SK-N-SH treated with all-trans-retinoic acid at 6 μM for 48 hours (cell line): ENCODE results near the gene CDX2.

Experiments
- ATAC-seq: fragments of 200-7000 bp; cut with Tn5 transposase; 3 replicates; pipeline ENCODE4 v1.9.1; 2020; ENCODE audit warnings: mild to moderate bottlenecking, moderate library complexity
- ARNTL ChIP-seq: fragments of 450-650 bp; formaldehyde crosslinking; IDR thresholded peaks from 2 replicates; pipeline ENCODE4 v1.5.0; 2020; ENCODE audit warnings: low read depth, mild to moderate bottlenecking, moderate library complexity, borderline replicate concordance
- BACH2 ChIP-seq: fragments of 250-450 bp; sonication (Bioruptor Pico); IDR thresholded peaks from 2 replicates; pipeline ENCODE4 v1.9.0; 2021; ENCODE audit warnings: mild to moderate bottlenecking, borderline replicate concordance
- CSDC2 ChIP-seq: fragments of 250-450 bp; sonication (Bioruptor Pico); IDR thresholded peaks from 2 replicates; pipeline ENCODE4 v1.5.0; 2020; ENCODE audit warnings: mild to moderate bottlenecking, moderate library complexity
- ESRRG ChIP-seq: fragments of 250-450 bp; sonication (Bioruptor Pico); IDR thresholded peaks from 2 replicates; pipeline ENCODE4 v1.6.1; 2021; ENCODE audit warnings: mild to moderate bottlenecking
- ISL1 ChIP-seq: fragments of 250-450 bp; sonication (Bioruptor Pico); IDR thresholded peaks from 2 replicates; pipeline ENCODE4 v2.1.2; 2022; ENCODE audit warnings: mild to moderate bottlenecking, moderate library complexity
- OSR1 ChIP-seq: fragments of 250-450 bp; sonication (Bioruptor Pico); IDR thresholded peaks from 2 replicates; pipeline ENCODE4 v1.8.0; 2022; ENCODE audit warnings: moderate library complexity, mild to moderate bottlenecking, inconsistent platforms
- PPARA ChIP-seq: fragments of 250-450 bp; sonication (Bioruptor Pico); IDR thresholded peaks from 2 replicates; pipeline ENCODE4 v1.5.0; 2020; ENCODE audit warnings: mild to moderate bottlenecking, borderline replicate concordance
- RARB ChIP-seq: fragments of 250-450 bp; sonication (Bioruptor Pico); IDR thresholded peaks from 2 replicates; pipeline ENCODE4 v1.8.0; 2021; ENCODE audit warnings: mild to moderate bottlenecking, moderate library complexity
- SNAI2 ChIP-seq: fragments of 250-450 bp; sonication (Bioruptor Pico); IDR thresholded peaks from 2 replicates; pipeline ENCODE4 v1.5.0; 2020; ENCODE audit warnings: mild to moderate bottlenecking, moderate library complexity
- TCF4 ChIP-seq: fragments of 250-450 bp; sonication (Bioruptor Pico); IDR thresholded peaks from 2 replicates; pipeline ENCODE4 v1.8.0; 2021; ENCODE audit warnings: mild to moderate bottlenecking, moderate library complexity, borderline replicate concordance
- TOX ChIP-seq: fragments of 250-450 bp; sonication (Bioruptor Pico); IDR thresholded peaks from 2 replicates; pipeline ENCODE4 v1.8.0; 2021; ENCODE audit warnings: mild to moderate bottlenecking, moderate library complexity, borderline replicate concordance
- ZC3H10 ChIP-seq: fragments of 250-450 bp; sonication (Bioruptor Pico); IDR thresholded peaks from 2 replicates; pipeline ENCODE4 v1.5.1; 2021; ENCODE audit warnings: mild to moderate bottlenecking, moderate library complexity
- ZFP3 ChIP-seq: fragments of 250-450 bp; sonication (Bioruptor Pico); IDR thresholded peaks from 2 replicates; pipeline ENCODE4 v1.5.0; 2020; ENCODE audit warnings: mild to moderate bottlenecking, moderate library complexity
- ZFP30 ChIP-seq: fragments of 450-650 bp; formaldehyde crosslinking; IDR thresholded peaks from 2 replicates; pipeline ENCODE4 v1.5.0; 2022; ENCODE audit warnings: mild to moderate bottlenecking, moderate library complexity
- ZNF565 ChIP-seq: fragments of 450-650 bp; formaldehyde crosslinking; conservative IDR thresholded peaks from 2 replicates; pipeline ENCODE4 v1.5.0; 2020; ENCODE audit warnings: low read depth, mild to moderate bottlenecking, moderate library complexity
- ZNF70 ChIP-seq: fragments of 450-650 bp; formaldehyde crosslinking; IDR thresholded peaks from 2 replicates; pipeline ENCODE4 v1.5.0; 2020; ENCODE audit warnings: mild to moderate bottlenecking, moderate library complexity
- ZNF8 ChIP-seq: fragments of 450-650 bp; formaldehyde crosslinking; IDR thresholded peaks from 2 replicates; pipeline ENCODE4 v1.5.0; 2020; ENCODE audit warnings: mild to moderate bottlenecking, moderate library complexity
- TF ChIP-seq, protein P1 (sequence below): fragments of 250-450 bp; sonication (Bioruptor Pico); IDR thresholded peaks from 2 replicates; pipeline ENCODE4 v1.5.1; 2021; ENCODE audit warnings: mild to moderate bottlenecking, moderate library complexity
- TF ChIP-seq, protein P2 (sequence below): fragments of 250-450 bp; sonication (Bioruptor Pico); IDR thresholded peaks from 2 replicates; pipeline ENCODE4 v1.8.0; 2020; ENCODE audit warnings: mild to moderate bottlenecking, moderate library complexity, borderline replicate concordance
- TF ChIP-seq, protein P3 (sequence below): fragments of 250-450 bp; sonication (Bioruptor Pico); IDR thresholded peaks from 2 replicates; pipeline ENCODE4 v1.5.0; 2020; ENCODE audit warnings: mild to moderate bottlenecking, moderate library complexity
- TF ChIP-seq, protein P4 (sequence below): fragments of 250-450 bp; sonication (Bioruptor Pico); IDR thresholded peaks from 2 replicates; pipeline ENCODE4 v1.5.1; 2020; ENCODE audit warnings: low read depth, mild to moderate bottlenecking, moderate library complexity

The CDX2 gene

DNA sequence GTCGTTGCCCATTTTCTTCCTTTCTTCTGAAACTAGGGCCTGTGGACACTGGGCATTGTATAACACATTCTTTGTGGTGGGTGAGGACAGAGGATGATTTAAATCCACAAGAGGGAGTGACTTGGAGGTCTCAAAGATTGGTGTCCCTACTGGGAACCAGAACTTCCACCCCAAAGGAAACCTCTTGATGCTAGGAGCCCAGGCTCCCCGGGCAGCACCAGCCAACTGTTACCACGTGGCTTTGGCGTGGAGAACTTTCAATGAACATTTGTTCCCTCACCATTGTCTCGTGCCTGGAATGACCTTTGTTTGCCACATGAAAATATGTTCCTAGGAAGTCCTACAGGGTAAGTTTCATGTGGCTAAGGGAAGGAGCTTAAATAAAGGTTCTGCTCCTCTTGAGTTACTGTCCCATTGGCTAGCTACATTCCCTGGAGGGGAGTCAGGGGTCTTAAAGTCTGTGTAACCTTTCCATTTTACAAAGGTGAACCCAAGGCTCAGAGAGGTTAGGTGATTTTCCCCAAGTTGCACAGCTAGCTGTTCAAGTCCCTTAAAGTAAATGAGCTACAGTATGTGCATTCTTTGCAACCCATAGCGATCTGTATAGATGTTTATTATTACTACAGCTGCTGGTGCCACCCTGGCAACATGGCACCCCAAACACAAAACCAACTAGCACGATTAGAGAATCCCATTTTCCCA is 5.0 kb upstream of the CDX2 start:
- ATAC-seq, result no peak
- no peak for TF ChIP-seq BACH2
- TF ChIP-seq, protein P1, sequence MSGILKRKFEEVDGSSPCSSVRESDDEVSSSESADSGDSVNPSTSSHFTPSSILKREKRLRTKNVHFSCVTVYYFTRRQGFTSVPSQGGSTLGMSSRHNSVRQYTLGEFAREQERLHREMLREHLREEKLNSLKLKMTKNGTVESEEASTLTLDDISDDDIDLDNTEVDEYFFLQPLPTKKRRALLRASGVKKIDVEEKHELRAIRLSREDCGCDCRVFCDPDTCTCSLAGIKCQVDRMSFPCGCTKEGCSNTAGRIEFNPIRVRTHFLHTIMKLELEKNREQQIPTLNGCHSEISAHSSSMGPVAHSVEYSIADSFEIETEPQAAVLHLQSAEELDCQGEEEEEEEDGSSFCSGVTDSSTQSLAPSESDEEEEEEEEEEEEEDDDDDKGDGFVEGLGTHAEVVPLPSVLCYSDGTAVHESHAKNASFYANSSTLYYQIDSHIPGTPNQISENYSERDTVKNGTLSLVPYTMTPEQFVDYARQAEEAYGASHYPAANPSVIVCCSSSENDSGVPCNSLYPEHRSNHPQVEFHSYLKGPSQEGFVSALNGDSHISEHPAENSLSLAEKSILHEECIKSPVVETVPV (CRISPR knock-in tag), result no peak
- TF ChIP-seq PPARA, result no peak
- TF ChIP-seq, protein P2, sequence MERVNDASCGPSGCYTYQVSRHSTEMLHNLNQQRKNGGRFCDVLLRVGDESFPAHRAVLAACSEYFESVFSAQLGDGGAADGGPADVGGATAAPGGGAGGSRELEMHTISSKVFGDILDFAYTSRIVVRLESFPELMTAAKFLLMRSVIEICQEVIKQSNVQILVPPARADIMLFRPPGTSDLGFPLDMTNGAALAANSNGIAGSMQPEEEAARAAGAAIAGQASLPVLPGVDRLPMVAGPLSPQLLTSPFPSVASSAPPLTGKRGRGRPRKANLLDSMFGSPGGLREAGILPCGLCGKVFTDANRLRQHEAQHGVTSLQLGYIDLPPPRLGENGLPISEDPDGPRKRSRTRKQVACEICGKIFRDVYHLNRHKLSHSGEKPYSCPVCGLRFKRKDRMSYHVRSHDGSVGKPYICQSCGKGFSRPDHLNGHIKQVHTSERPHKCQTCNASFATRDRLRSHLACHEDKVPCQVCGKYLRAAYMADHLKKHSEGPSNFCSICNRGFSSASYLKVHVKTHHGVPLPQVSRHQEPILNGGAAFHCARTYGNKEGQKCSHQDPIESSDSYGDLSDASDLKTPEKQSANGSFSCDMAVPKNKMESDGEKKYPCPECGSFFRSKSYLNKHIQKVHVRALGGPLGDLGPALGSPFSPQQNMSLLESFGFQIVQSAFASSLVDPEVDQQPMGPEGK, result no peak
- TF ChIP-seq ZNF565, result no peak
- TF ChIP-seq ZNF70 (CRISPR knock-in tag), result no peak
- TF ChIP-seq, protein P3, sequence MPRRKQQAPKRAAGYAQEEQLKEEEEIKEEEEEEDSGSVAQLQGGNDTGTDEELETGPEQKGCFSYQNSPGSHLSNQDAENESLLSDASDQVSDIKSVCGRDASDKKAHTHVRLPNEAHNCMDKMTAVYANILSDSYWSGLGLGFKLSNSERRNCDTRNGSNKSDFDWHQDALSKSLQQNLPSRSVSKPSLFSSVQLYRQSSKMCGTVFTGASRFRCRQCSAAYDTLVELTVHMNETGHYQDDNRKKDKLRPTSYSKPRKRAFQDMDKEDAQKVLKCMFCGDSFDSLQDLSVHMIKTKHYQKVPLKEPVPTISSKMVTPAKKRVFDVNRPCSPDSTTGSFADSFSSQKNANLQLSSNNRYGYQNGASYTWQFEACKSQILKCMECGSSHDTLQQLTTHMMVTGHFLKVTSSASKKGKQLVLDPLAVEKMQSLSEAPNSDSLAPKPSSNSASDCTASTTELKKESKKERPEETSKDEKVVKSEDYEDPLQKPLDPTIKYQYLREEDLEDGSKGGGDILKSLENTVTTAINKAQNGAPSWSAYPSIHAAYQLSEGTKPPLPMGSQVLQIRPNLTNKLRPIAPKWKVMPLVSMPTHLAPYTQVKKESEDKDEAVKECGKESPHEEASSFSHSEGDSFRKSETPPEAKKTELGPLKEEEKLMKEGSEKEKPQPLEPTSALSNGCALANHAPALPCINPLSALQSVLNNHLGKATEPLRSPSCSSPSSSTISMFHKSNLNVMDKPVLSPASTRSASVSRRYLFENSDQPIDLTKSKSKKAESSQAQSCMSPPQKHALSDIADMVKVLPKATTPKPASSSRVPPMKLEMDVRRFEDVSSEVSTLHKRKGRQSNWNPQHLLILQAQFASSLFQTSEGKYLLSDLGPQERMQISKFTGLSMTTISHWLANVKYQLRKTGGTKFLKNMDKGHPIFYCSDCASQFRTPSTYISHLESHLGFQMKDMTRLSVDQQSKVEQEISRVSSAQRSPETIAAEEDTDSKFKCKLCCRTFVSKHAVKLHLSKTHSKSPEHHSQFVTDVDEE (CRISPR knock-in tag), result no peak
- TF ChIP-seq CSDC2 (CRISPR knock-in tag), result no peak
- no peak for TF ChIP-seq TCF4 (CRISPR knock-in tag)
- no peak for TF ChIP-seq TOX
- TF ChIP-seq SNAI2, result no peak
- no peak for TF ChIP-seq ESRRG (CRISPR knock-in tag)
- TF ChIP-seq, protein P4, sequence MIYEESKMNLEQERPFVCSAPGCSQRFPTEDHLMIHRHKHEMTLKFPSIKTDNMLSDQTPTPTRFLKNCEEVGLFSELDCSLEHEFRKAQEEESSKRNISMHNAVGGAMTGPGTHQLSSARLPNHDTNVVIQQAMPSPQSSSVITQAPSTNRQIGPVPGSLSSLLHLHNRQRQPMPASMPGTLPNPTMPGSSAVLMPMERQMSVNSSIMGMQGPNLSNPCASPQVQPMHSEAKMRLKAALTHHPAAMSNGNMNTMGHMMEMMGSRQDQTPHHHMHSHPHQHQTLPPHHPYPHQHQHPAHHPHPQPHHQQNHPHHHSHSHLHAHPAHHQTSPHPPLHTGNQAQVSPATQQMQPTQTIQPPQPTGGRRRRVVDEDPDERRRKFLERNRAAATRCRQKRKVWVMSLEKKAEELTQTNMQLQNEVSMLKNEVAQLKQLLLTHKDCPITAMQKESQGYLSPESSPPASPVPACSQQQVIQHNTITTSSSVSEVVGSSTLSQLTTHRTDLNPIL (CRISPR knock-in tag), result no peak
- TF ChIP-seq ARNTL (CRISPR knock-in tag), result no peak
- no peak for TF ChIP-seq OSR1 (CRISPR knock-in tag)
- no peak for TF ChIP-seq ZNF8 (CRISPR knock-in tag)

DNA sequence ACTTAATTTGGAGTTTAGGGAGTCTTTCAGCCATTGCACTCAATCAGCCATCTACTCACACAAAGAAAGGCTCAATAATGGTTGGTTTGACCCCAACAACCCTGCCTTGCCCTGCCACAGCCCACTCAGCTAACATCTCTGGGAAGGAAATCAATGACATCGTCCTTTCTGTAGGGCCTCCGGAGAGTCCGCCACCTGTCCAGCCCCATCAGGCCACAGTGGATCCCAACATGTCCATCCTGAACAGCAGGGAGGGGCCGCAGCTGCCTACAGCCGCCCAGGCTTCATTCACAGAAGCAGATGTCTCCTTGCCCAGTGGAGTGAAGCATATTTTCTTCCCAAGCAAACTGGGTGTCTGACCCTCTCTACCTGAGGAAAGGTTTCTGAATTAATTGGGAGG is 4.2 kb upstream of the CDX2 start:
- TF ChIP-seq, protein P2, result no peak
- no peak for TF ChIP-seq ZFP30
- no peak for TF ChIP-seq ESRRG (CRISPR knock-in tag)
- TF ChIP-seq ZNF8 (CRISPR knock-in tag), result no peak
- TF ChIP-seq ZNF565, result no peak
- TF ChIP-seq ZNF70 (CRISPR knock-in tag), result no peak
- TF ChIP-seq, protein P3 (CRISPR knock-in tag), result no peak
- no peak for TF ChIP-seq ISL1 (CRISPR knock-in tag)
- TF ChIP-seq ARNTL (CRISPR knock-in tag), result no peak
- no peak for TF ChIP-seq BACH2
- TF ChIP-seq, protein P4 (CRISPR knock-in tag), result no peak
- TF ChIP-seq ZFP3, result no peak
- no peak for TF ChIP-seq TOX
- no peak for TF ChIP-seq RARB
- no peak for TF ChIP-seq ZC3H10
- TF ChIP-seq TCF4 (CRISPR knock-in tag), result no peak
- TF ChIP-seq PPARA, result no peak
- no peak for TF ChIP-seq SNAI2
- TF ChIP-seq, protein P1 (CRISPR knock-in tag), result no peak
- no peak for ATAC-seq
